GM12878 (cell line): ENCODE measurements around the gene LRRC45. TPM values are rescaled to one million over a fixed set of nuclear protein-coding genes. Genes with fewer than 3 reads are reported as not detected.

Experiments
- ATAC-seq: fragments of 200-7000 bp; cut with Tn5 transposase; 3 replicates; pipeline ENCODE4 v1.9.1; 2020; ENCODE audit warnings: mild to moderate bottlenecking, moderate library complexity
- BruUV-seq: library from RNA; stranded (reverse); fragments of 400-500 nt; replicated peaks from 2 replicates; lab custom pipeline; 2021; lab: Mats Ljungman, UMichigan
- CTCF ChIA-PET: fragments of 300-600 bp; sonication (Branson Sonifier 250); formaldehyde crosslinking; extraction: SDS; loops from one replicate; lab custom pipeline; 2021; ENCODE audit warnings: inconsistent platforms; lab: Yijun Ruan, JAX
- POLR2A ChIA-PET: fragments of 350-600 bp; formaldehyde crosslinking; extraction: SDS; loops from one replicate; lab custom pipeline; 2021; ENCODE audit warnings: inconsistent platforms; lab: Charles Lee
- RAD21 ChIA-PET: fragments of 300-600 bp; sonication (Branson Sonifier 250); formaldehyde crosslinking; loops from one replicate; lab custom pipeline; 2023; ENCODE audit warnings: antibody characterized with exemption; ENCODE audit not compliant: unreplicated experiment; lab: Charles Lee
- SMC1A ChIA-PET: fragments of 300-600 bp; sonication (Branson Sonifier 250); formaldehyde crosslinking; loops from one replicate; lab custom pipeline; 2023; ENCODE audit not compliant: unreplicated experiment, uncharacterized antibody; lab: Charles Lee
- DNase-seq: peaks from one replicate; pipeline ENCODE4 v3.0.0-alpha.2; 2011; ENCODE audit warnings: low read depth, low spot score
- FAIRE-seq: peaks from 3 replicates; lab custom pipeline; 2011; peaks lifted over from hg19 to GRCh38; lab: Jason Lieb, UNC
- H2AFZ ChIP-seq: 2 replicates; pipeline ENCODE4 v1.6.0; 2011; ENCODE audit warnings: low read depth, low read length, control low read depth; ENCODE audit not compliant: control insufficient read depth
- H3K27ac ChIP-seq: 2 replicates; pipeline ENCODE4 v1.5.1; 2011; ENCODE audit warnings: control low read depth; ENCODE audit not compliant: control insufficient read depth, insufficient read depth
- H3K27me3 ChIP-seq, 2 experiments: replicated peaks in 1 of 2; 2 replicates each; pipeline versions ENCODE4 v1.6.0 to v1.6.1; 2011; ENCODE audit warnings: low read length in 1 of 2; ENCODE audit not compliant: control insufficient read depth in 2 of 2, insufficient read depth in 2 of 2
- H3K36me3 ChIP-seq, 2 experiments: 2 replicates each; pipeline ENCODE4 v1.5.1; 2011; ENCODE audit warnings: low read length in 1 of 2; ENCODE audit not compliant: control insufficient read depth in 2 of 2, insufficient read depth in 2 of 2
- H3K4me1 ChIP-seq: 2 replicates; pipeline ENCODE4 v1.6.1; 2011; ENCODE audit warnings: mild to moderate bottlenecking, low read length, moderate library complexity, mixed read lengths; ENCODE audit not compliant: control insufficient read depth, insufficient read depth
- H3K4me2 ChIP-seq: 2 replicates; pipeline ENCODE4 v1.6.0; 2011; ENCODE audit warnings: control low read depth; ENCODE audit not compliant: control insufficient read depth, insufficient read depth
- H3K4me3 ChIP-seq: fragments of 200-600 bp; sonication (generic); 2 replicates; pipeline ENCODE4 v1.5.1; 2016
- H3K79me2 ChIP-seq: 2 replicates; pipeline ENCODE4 v1.6.0; 2011; ENCODE audit warnings: low read length; ENCODE audit not compliant: control insufficient read depth, insufficient read depth
- H3K9ac ChIP-seq: 2 replicates; pipeline ENCODE4 v1.8.0; 2011; ENCODE audit warnings: low read length, control low read depth, mixed read lengths; ENCODE audit not compliant: control insufficient read depth, insufficient read depth
- H3K9me3 ChIP-seq: replicated peaks from 3 replicates; pipeline ENCODE4 v1.5.1; 2011; ENCODE audit warnings: mild to moderate bottlenecking, low read length; ENCODE audit not compliant: control insufficient read depth, insufficient read depth
- H4K20me1 ChIP-seq: 2 replicates; pipeline ENCODE4 v1.6.0; 2011; ENCODE audit not compliant: control insufficient read depth, insufficient read depth
- CHD4 ChIP-seq: fragments of 200-600 bp; sonication (generic); IDR thresholded peaks from 2 replicates; pipeline ENCODE4 v1.6.1; 2016; ENCODE audit warnings: mild to moderate bottlenecking
- DPF2 ChIP-seq: fragments of 450-650 bp; IDR thresholded peaks from 2 replicates; pipeline ENCODE4 v1.6.1; 2017; ENCODE audit warnings: mild to moderate bottlenecking
- EP300 ChIP-seq, 2 experiments: fragments of 150-350 bp in 1 of 2; IDR thresholded peaks; 2 replicates each; pipeline ENCODE4 v1.6.1; 2011 to 2012; ENCODE audit warnings: low read depth in 2 of 2, low read length in 2 of 2, borderline replicate concordance in 1 of 2, improper control_type of control experiment in 1 of 2, inconsistent platforms in 1 of 2; ENCODE audit not compliant: control insufficient read depth in 1 of 2
- ETV6 ChIP-seq, 2 experiments: fragments of 450-650 bp in 1 of 2; IDR thresholded peaks in 1 of 2; conservative IDR thresholded peaks in 1 of 2; 2 replicates each; pipeline ENCODE4 v1.6.1; 2014; ENCODE audit warnings: antibody characterized with exemption in 1 of 2, borderline replicate concordance in 1 of 2, low read depth in 1 of 2, mild to moderate bottlenecking in 1 of 2, moderate library complexity in 1 of 2
- IKZF2 ChIP-seq, 2 experiments: fragments of 450-650 bp; IDR thresholded peaks; 2 replicates each; pipeline ENCODE4 v1.6.1; 2017; ENCODE audit warnings: mild to moderate bottlenecking in 2 of 2, moderate library complexity in 2 of 2
- MLLT1 ChIP-seq: fragments of 450-650 bp; IDR thresholded peaks from 2 replicates; pipeline ENCODE4 v1.6.1; 2016; ENCODE audit warnings: mild to moderate bottlenecking
- MTA2 ChIP-seq: fragments of 450-650 bp; IDR thresholded peaks from 2 replicates; pipeline ENCODE4 v1.6.1; 2016; ENCODE audit warnings: low read depth, mild to moderate bottlenecking, moderate library complexity
- MYC ChIP-seq: IDR thresholded peaks from 2 replicates; pipeline ENCODE4 v1.6.1; 2011; ENCODE audit warnings: mild to moderate bottlenecking, low read length, moderate library complexity, inconsistent platforms; ENCODE audit not compliant: insufficient read depth, insufficient replicate concordance, insufficient read length, severe bottlenecking
- PKNOX1 ChIP-seq: fragments of 450-650 bp; IDR thresholded peaks from 2 replicates; pipeline ENCODE4 v1.6.1; 2016; ENCODE audit warnings: mild to moderate bottlenecking
- SPI1 ChIP-seq: IDR thresholded peaks from 2 replicates; pipeline ENCODE4 v1.6.1; 2011; ENCODE audit warnings: low read depth, mild to moderate bottlenecking, low read length, moderate library complexity, borderline replicate concordance; ENCODE audit not compliant: insufficient read depth
- TBL1XR1 ChIP-seq: IDR thresholded peaks from 2 replicates; pipeline ENCODE4 v1.6.1; 2012; ENCODE audit warnings: low read depth, low read length, improper control_type of control experiment
- USF1 ChIP-seq: IDR thresholded peaks from 2 replicates; pipeline ENCODE4 v1.6.1; 2011; ENCODE audit warnings: borderline replicate concordance, low read depth, mild to moderate bottlenecking, moderate library complexity, mixed read lengths, low read length; ENCODE audit not compliant: insufficient read depth; ENCODE audit errors: extremely low read length
- WRNIP1 ChIP-seq: IDR thresholded peaks from 2 replicates; pipeline ENCODE4 v1.6.1; 2011; ENCODE audit warnings: low read depth, low read length, improper control_type of control experiment, borderline replicate concordance
- ZNF592 ChIP-seq: fragments of 450-650 bp; IDR thresholded peaks from 2 replicates; pipeline ENCODE4 v1.6.1; 2017; ENCODE audit warnings: mild to moderate bottlenecking, moderate library complexity
- WGBS: methylation state at CpG from one replicate; pipeline ENCODE4 v1.1.6; 2016; ENCODE audit warnings: low lambda C conversion rate; ENCODE audit not compliant: insufficient replicate concordance, insufficient coverage; ENCODE audit errors: missing lambda C conversion rate; 5-methylcytosine and 5-hydroxymethylcytosine counted together
- in situ Hi-C: fragments of 300-500 bp; cut with MboI; formaldehyde crosslinking; loops from 9 replicates; pipeline ENCODE4 v1.14.3; 2018; ENCODE audit warnings: mixed read lengths
- intact Hi-C: fragments of 100-400 bp; cut with micrococcal nuclease; formaldehyde crosslinking; loops from one replicate; pipeline ENCODE4 v1.14.2; 2022; ENCODE audit not compliant: unreplicated experiment
- polyA plus RNA-seq, 11 experiments: library from polyadenylated mRNA; depleted of rRNA in 4 of 11; unstranded in 6 of 11; stranded (reverse) in 5 of 11; fragments of >200 nt; fragmentation: Nextera tagmentation in 4 of 11; fragmentation: Illumina TruSeq in 1 of 11; extraction: Ambion mirVana in 4 of 11; extraction: Trizol in 1 of 11; gene quantifications; 1 replicate in 1 of 11; 2 replicates in 10 of 11; pipeline versions ENCODE4 v1.2.1 to v1.2.3, GENCODE V29; 2011 to 2016; ENCODE audit warnings: inconsistent platforms in 2 of 11, missing spikeins in 2 of 11, low read depth in 1 of 11
- total RNA-seq, 4 experiments: library from RNA; depleted of rRNA in 3 of 4; stranded (reverse); fragments of >200 nt in 3 of 4; fragmentation: Illumina TruSeq in 1 of 4; extraction: Trizol in 1 of 4; gene quantifications; 2 replicates each; pipeline versions ENCODE4 v1.2.1 to v1.2.3, GENCODE V29; 2013 to 2021

LRRC45 gene
- total and polyA plus RNA-seq, 10 of the 15 experiments (the other 5 are each of a cell fraction or from before 2014, with no cell fraction given), result 0.03 to 27.7 (median 10.4) TPM

- TF ChIP-seq USF1, result no peak
- TF ChIP-seq ETV6 (conservative IDR thresholded peaks at IDR 0.05 in 1 of 2, IDR thresholded peaks at IDR 0.05 in 1 of 2; ENCODE audit: borderline replicate concordance in 1 of 2, low read depth in 1 of 2), result no peak
- no peak for TF ChIP-seq DPF2
- TF ChIP-seq SPI1, result no peak
- TF ChIP-seq MTA2, result no peak
- TF ChIP-seq, all 136 proteins: peak for 0
Observed at GRCh38 chr17:82041144-82041814, 18.2 kb downstream of the LRRC45 start (continued).

- ChIA-PET RAD21 (no interaction called here), CTCF (no interaction called here), SMC1A (no interaction called here), POLR2A (no interaction called here)
- H3K9me3 ChIP-seq, result no peaks in the 10 kb centered on the region
- H3K4me1 ChIP-seq, result peaks cover 4% of the 10 kb centered on the region
- H3K36me3 ChIP-seq, result no peaks in the 10 kb centered on the region
- DNase-seq (no peak), FAIRE-seq (no peak), ATAC-seq (no peak)
- H3K4me3 ChIP-seq, result no peak overlapping the region
- BruUV-seq, result no TSS peak
- in situ Hi-C loops, result no loop called here
- H3K27me3 ChIP-seq, result no peaks in the 10 kb centered on the region
- intact Hi-C loops, result no loop called here
- H3K9ac ChIP-seq, result no peak overlapping the region
- no peak overlapping the region for H3K4me2 ChIP-seq
- no peaks in the 10 kb centered on the region for H3K79me2 ChIP-seq
- no peaks in the 10 kb centered on the region for H4K20me1 ChIP-seq
- H2AFZ ChIP-seq, result no peak overlapping the region
- 22% methylated on average over 9 of the region's 9 CpGs for WGBS
- H3K27ac ChIP-seq, result no peak overlapping the region
- TF ChIP-seq IKZF2 (IDR thresholded peaks at IDR 0.05) (no peak), PKNOX1 (no peak), CHD4 (no peak), EP300 (IDR thresholded peaks at IDR 0.05; ENCODE audit: borderline replicate concordance in 1 of 2, control insufficient read depth in 1 of 2, low read depth in 2 of 2, low read length in 2 of 2) (no peak), WRNIP1 (no peak), TBL1XR1 (no peak), MLLT1 (no peak), ZNF592 (no peak), MYC (no peak)
Observed at GRCh38 chr17:82042649-82043048, 19.5 kb downstream of the LRRC45 start.
